HL-60/S4 treated with phorbol 12-myristate 13-acetate at 8.2 ng/mL for 4 days and 3 days (cell line): Measurements from ENCODE around the gene FZR1.
"Not testable (repeated sequence)": the region's sequence is repeated elsewhere in the genome, so short reads cannot be mapped to it uniquely, and the experiment has no call there.

Source experiments
- in situ Hi-C: fragments of 300-500 bp; cut with MboI; formaldehyde crosslinking; loops from 2 replicates; pipeline ENCODE4 v1.15.0; 2022; ENCODE audit warnings: low sequenced_read_pairs

Gene FZR1

DNA sequence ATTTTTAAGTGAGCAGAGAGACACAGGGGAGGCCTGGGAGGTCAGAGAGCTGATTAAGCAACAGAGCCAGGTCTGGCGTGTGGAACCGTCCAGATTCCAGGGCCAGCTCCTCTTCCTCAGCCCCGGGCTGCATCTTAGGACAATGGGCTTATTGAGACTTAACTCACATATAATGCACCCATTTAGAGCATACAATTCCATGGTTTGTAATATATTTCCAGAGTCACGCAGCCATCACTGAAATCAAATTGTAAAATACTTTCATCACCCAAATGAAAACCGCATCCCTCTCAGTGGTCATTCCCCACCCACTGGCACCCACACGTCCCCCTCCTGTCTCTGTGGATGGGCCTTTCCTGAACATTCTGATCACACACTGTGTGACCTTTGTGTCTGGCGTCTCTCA lies 64.5 kb downstream of the FZR1 start:
- in situ Hi-C loops = no loop called here

- in situ Hi-C loops = no loop called here
Measured at GRCh38 chr19:3572132-3572854, 66.2 kb downstream of the FZR1 start.

GRCh38 chr19:3572855-3573161 lies 66.7 kb downstream of the FZR1 start, which contains the start of gene HMG20B:
HMG20B (plus strand) TSS chr19:3572944; CDS start chr19:3573310, 366 bp downstream.
- in situ Hi-C loops = no loop called here

- in situ Hi-C loops = no loop called here
Measured at GRCh38 chr19:3573162-3573857, 67.2 kb downstream of the FZR1 start.

DNA sequence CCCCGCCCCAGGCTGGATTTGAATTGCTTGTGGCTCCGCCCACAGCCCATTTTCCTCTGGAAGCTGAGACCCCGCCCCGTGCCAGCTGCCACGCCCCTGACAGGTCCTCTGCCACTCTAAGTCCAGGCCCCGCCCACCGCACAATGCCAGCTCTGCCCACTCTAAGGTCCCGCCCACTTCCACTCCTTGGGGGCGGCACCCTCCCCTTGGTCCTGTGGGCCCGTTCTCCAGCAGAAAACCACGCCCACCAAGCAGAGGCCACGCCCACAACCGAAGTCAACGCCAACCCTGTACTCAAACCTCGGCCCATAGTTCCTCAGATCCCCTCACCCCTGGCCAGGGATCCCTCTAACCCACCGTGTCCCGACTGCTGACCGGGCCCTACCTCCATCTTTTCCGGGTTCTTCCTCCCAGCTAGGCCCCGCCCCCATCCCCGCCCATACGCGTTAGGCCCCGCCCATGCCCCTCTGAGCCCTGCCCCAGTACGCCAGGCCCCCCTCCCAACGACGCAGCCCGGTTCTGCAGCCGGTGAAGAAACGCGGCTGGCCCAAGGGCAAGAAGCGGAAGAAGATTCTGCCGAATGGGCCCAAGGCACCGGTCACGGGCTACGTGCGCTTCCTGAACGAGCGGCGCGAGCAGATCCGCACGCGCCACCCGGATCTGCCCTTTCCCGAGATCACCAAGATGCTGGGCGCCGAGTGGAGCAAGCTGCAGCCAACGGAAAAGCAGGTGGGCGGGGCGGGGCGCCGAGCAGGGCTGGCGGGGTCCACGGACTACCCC lies 67.9 kb downstream of the FZR1 start:
- in situ Hi-C loops = no loop called here

GRCh38 chr19:3575260-3575741 lies 69.2 kb downstream of the FZR1 start:
- in situ Hi-C loops = no loop called here

DNA sequence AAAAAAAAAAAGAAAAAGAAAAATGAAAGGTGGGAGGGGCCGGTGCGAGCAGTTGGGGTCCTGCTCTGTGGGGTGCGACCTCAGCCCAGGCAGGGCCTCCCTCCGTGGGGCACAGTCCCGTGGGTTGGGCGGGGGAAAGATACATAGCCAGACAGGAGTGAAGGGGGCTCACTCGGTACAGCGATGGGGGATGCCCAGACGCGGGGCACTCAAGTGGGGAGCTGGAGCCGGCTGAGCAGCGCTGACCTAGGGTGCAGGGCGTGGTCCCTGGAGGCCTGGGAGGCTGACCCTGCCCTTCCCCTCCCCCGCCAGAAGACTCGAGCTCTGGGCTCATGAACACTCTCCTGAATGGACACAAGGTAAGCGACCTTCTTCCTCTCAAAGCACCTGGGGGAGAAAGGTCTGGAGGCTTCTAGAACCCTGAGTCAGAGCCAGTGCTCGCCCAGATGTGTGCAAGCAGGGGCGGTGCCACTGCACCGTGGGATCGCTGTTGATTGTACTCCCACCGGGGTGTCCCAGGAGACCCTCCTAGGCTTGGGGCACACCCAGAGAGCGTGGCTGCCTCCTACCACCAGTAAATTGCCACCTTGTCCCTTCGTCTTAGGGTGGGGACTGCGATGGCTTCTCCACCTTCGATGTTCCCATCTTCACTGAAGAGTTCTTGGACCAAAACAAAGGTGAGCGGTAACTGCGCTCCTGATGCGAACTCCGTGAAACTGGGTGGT lies 70.0 kb downstream of the FZR1 start:
- in situ Hi-C loops = no loop called here

DNA sequence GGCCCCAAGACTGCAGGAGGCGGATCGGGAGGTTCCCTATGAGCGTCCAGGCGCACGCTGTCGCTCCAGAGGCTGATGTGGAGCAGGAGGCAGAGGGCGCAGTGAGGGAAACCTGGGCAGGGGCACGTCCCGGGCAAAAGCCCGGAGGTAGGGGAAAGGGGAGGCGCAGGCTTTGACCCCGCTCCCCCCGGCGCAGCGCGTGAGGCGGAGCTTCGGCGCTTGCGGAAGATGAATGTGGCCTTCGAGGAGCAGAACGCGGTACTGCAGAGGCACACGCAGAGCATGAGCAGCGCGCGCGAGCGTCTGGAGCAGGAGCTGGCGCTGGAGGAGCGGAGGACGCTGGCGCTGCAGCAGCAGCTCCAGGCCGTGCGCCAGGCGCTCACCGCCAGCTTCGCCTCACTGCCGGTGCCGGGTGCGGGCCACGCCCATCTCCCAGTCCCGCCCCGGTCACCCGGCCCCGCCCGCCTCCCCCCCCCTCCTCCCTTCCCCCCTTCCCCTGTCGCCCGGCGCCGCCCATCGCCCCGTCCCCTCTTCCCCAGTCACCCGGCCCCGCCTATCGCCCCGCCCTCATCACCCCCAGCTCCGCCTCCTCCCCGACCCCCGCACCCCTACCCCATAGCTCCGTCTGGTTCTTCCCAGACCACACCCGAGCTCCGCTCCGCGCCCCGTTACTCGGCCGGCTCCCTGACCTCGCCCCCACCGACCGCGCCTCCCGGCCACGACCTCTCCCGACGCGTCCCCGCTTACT lies 70.8 kb downstream of the FZR1 start:
- in situ Hi-C loops = no loop called here

DNA sequence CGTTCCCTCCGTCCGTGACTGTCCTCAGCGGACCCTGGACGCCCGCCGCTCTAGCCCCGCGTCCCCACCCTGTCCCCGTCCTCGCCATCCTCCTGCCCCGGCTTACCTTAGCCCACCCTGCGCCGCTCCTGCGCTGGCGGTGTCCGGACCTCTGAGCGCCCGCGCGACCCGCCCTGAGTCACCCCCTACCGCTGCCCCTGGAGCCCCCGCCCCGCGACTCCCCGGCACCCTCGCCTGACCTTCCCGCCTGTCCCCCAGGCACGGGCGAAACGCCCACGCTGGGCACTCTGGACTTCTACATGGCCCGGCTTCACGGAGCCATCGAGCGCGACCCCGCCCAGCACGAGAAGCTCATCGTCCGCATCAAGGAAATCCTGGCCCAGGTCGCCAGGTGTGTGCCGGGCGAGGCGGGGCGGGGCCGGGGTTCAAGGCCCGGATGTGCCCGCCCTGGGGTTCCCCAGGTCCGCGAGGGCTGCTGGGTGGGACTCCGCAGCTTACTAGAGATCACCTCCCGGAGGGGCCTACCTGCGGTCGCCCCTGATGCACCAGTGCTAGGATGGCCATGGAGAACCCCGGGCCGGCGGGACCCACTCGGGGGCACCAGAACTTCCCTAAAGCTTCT lies 71.7 kb downstream of the FZR1 start:
- in situ Hi-C loops = no loop called here

DNA sequence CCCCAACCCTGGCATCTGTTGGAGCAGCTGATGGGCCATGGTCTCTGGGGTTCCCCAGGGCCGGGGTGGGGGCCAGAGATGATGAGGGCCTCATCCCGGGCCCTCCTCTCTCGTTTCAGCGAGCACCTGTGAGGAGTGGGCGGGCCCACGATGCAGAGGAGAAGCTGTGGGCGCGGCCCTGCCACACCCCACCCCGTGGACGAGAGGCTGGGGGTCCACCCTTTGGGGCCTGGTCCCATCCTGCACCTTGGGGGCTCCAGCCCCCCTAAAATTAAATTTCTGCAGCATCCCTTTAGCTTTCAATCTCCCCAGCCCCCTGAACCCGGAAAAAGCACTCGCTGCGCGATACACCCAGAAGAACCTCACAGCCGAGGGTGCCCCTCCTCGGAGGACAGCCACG lies 72.3 kb downstream of the FZR1 start:
- in situ Hi-C loops = no loop called here

DNA sequence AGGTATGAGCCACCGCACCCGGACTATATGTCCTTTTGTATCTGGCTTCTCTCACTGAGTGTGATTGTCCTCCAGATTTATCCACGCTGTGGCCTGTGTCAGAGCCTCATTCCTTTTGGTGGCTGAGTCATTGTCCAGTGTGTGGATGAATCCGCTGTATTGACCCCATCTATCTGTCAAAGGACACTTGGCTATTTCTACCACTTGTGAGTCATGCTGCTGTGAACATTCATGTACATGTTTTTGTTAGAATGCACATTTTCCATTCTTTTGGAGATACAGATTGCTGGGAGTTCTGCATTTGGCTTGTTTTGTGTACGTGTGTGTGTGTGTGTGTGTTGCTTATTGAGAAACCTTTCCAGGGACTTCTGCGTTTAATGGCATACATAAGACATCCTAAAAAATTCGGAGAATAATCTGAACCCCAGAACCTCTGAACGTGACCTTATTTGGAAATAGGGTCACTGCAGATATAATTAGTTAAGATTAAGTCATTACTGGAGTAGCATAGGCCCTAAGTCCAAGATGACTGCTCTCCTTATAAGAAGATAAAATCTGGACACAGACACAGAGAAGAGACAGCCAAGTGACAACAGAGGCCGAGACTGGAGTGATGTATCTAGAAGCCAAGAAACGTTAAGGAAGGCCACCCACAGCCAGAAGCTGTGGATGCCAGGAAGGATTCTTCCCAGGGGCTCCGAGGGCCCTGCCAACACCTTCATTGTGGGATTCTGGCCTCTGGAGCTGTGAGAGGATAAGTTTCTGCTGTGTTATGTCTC lies 74.2 kb downstream of the FZR1 start:
- in situ Hi-C loops = no loop called here

GRCh38 chr19:3581792-3582191 lies 75.7 kb downstream of the FZR1 start:
- in situ Hi-C loops = not testable (repeated sequence)

- in situ Hi-C loops = not testable (repeated sequence)
Measured at GRCh38 chr19:3584036-3584802, 78.1 kb downstream of the FZR1 start.

- in situ Hi-C loops = no loop called here
Measured at GRCh38 chr19:3585301-3586126, 79.4 kb downstream of the FZR1 start, which contains the start of gene GIPC3. GIPC3 (plus strand) TSS chr19:3585478; CDS start chr19:3585598, 120 bp downstream.

DNA sequence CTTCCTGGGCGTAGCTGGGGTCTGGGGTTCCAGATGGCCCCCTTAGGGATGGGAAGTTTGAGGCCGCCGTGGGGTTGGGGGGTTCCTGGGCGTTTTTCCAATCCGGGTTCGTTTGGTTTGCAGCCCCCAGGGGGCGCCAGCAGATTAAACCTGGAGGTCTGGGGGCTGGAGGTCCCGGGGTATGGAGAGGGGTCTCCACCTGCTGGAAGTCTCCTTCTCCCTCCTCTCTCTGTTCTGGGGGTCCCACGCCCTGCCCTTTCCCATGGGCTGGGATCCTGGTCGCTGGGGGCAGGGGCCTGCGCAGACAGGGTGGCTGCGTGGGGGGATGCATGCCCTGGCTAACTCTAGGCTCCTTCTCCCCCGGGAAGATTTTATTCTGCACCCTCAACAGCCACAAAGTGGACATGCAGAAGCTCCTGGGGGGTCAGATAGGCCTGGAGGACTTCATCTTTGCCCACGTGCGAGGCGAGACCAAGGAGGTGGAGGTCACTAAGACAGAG lies 80.1 kb downstream of the FZR1 start:
- in situ Hi-C loops = no loop called here

DNA sequence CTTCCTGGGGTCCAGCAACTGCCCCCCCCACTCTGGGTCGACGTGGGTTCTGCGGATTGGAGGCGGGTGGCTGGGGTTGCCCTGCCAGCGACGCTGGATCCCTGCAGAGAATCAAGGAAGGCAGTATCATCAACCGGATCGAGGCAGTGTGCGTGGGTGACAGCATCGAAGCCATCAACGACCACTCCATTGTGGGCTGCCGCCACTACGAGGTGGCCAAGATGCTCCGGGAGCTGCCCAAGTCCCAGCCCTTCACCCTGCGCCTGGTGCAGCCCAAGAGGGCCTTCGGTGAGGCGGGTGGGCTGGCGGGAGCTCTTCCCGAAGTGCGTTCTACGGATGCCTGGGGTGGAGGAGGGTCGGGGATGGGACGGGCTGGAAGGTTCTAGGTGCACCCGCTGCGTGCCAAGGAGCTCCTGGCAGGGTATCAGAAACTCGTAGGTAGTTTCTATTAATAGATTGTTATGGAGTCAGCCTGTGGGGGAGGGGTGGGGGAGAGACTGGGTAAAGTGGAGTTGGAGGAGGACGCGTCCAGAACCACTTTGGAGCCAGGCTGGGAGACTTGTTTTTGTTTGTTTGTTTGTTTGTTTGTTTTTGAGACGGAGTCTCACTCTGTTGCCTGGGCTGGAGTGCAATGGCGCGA lies 80.7 kb downstream of the FZR1 start:
- in situ Hi-C loops = no loop called here
